Thyroid gland (tissue), 4 donors: ENCODE data around the gene WDR87. TPM values are rescaled to one million over a fixed set of nuclear protein-coding genes. Genes with fewer than 3 reads are reported as not detected.

Experiments
- DNase-seq, 2 donors: peaks; one replicate each; pipeline ENCODE4 v3.0.0-alpha.2; 2019
- H3K27ac ChIP-seq, 3 donors: fragments of 200-600 bp; sonication (generic); 1 replicate in 2 of 3; 2 replicates in 1 of 3; pipeline ENCODE4 v1.5.1; 2016 to 2019; ENCODE audit warnings: mild to moderate bottlenecking in 1 of 3, moderate library complexity in 1 of 3
- H3K27me3 ChIP-seq: fragments of 200-600 bp; sonication (generic); one replicate; pipeline ENCODE4 v1.5.1; 2019
- H3K36me3 ChIP-seq, 2 donors: fragments of 200-600 bp; sonication (generic); one replicate each; pipeline ENCODE4 v1.5.1; 2016 to 2019
- H3K4me1 ChIP-seq, 2 donors: fragments of 200-600 bp; sonication (generic); one replicate each; pipeline ENCODE4 v1.5.1; 2017 to 2019
- H3K4me3 ChIP-seq, 3 donors: fragments of 200-600 bp; sonication (generic); replicated peaks in 1 of 3; 1 replicate in 2 of 3; 2 replicates in 1 of 3; pipeline ENCODE4 v1.5.1; 2016; ENCODE audit warnings: mild to moderate bottlenecking in 1 of 3
- H3K9me3 ChIP-seq: fragments of 200-600 bp; sonication (generic); one replicate; pipeline ENCODE4 v1.5.1; 2017
- CTCF ChIP-seq, 6 experiments: fragments of 200-600 bp in 3 of 6; fragments of 450-650 bp in 3 of 6; sonication (generic) in 3 of 6; IDR thresholded peaks; one replicate each; pipeline ENCODE4 v1.5.1; 2016 to 2019; ENCODE audit warnings: antibody characterized with exemption in 6 of 6, mild to moderate bottlenecking in 2 of 6, inconsistent platforms in 1 of 6, moderate library complexity in 1 of 6
- POLR2A ChIP-seq, 2 donors: fragments of 450-650 bp; IDR thresholded peaks; one replicate each; pipeline ENCODE4 v1.6.1; 2017; ENCODE audit warnings: antibody characterized with exemption in 2 of 2, mild to moderate bottlenecking in 2 of 2, moderate library complexity in 1 of 2
- WGBS, 2 donors: methylation state at CpG; one replicate each; pipeline ENCODE4 v1.1.5; 2017; 5-methylcytosine and 5-hydroxymethylcytosine counted together
- intact Hi-C: fragments of 100-400 bp; cut with DNase I; formaldehyde crosslinking; loops from one replicate; pipeline ENCODE4 v1.15.1; 2023
- total RNA-seq, 4 donors: library from RNA; depleted of rRNA; stranded (reverse); fragments of >200 nt; gene quantifications; one replicate each; pipeline ENCODE4 v1.2.3, GENCODE V29; 2016

WDR87 gene
- total RNA-seq, 4 donors from 2014 or later: under 0.01 TPM; not detected in 3

GRCh38 chr19:37893845-37894575 is 12.4 kb downstream of the WDR87 start:
- DNase-seq: peak; percentile 52 to 56

DNA sequence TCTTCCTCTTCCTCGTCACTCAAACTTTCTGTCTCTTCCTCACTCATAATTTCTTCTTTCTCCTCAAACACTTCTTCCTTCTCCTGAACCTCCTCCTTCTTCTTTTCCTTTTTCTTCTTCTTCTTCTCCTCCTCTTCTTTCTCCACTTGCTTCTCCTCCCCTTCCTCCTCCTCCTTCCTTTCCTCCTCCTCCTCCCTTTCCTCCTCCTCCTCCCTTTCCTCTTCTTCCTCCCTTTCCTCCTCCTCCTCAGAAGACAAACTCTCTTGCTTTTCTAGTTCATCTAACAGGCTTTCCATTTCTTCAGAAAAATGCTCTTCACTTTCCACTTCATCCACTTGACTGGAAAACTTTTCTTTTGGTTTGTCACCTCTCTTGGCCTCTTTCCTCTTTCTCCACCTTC is 19.8 kb downstream of the WDR87 start:
- Histone ChIP-seq H3K4me1 (peaks cover 2 to 10% of the 10 kb centered on the region in 2 donors), H3K9me3 (no peaks in the 10 kb centered on the region), H3K27me3 (no peaks in the 10 kb centered on the region), H3K27ac (peak overlapping the region in 2 of 3 donors; percentile 3 to 37), H3K36me3 (no peaks in the 10 kb centered on the region), H3K4me3 (no peak overlapping the region)
- WGBS, 2 donors: 89 to 92% methylated on average over 1 of the region's 1 CpG
- no peak for DNase-seq
- intact Hi-C loops: no loop called here
- TF ChIP-seq CTCF (IDR thresholded peaks at IDR 0.05) (no peak), POLR2A (IDR thresholded peaks at IDR 0.05) (no peak)

More at GRCh38 chr19:37893845-37894575, 12.4 kb downstream of the WDR87 start:
- Histone ChIP-seq H3K27ac (peak overlapping the region in 1 of 3 donors; percentile 33), H3K27me3 (no peaks in the 10 kb centered on the region), H3K4me1 (peaks cover 6 to 8% of the 10 kb centered on the region in 2 donors), H3K36me3 (no peaks in the 10 kb centered on the region), H3K4me3 (no peak overlapping the region), H3K9me3 (no peaks in the 10 kb centered on the region)
- intact Hi-C loops: loop anchor here (10.0 kb wide), 2 partner anchors 321 to 431 kb away; no protein-coding TSS in a partner anchor
- WGBS, 2 donors: 73 to 74% methylated on average over 7 to 11 of the region's 11 CpGs
- TF ChIP-seq CTCF (IDR thresholded peaks at IDR 0.05) (no peak), POLR2A (IDR thresholded peaks at IDR 0.05) (no peak)

- Histone ChIP-seq H3K27ac (no peak overlapping the region), H3K4me1 (peaks cover 3 to 10% of the 10 kb centered on the region in 2 donors), H3K4me3 (no peak overlapping the region), H3K27me3 (no peaks in the 10 kb centered on the region), H3K36me3 (no peaks in the 10 kb centered on the region), H3K9me3 (no peaks in the 10 kb centered on the region)
- no peak for TF ChIP-seq POLR2A (IDR thresholded peaks at IDR 0.05)
- no peak for TF ChIP-seq CTCF (IDR thresholded peaks at IDR 0.05)
- no peak for DNase-seq
- 82 to 94% methylated on average over 1 of the region's 1 CpG for WGBS, 2 donors
- intact Hi-C loops: no loop called here
These were observed 21.0 kb downstream of the WDR87 start for GRCh38 chr19:37885392-37885791.

GRCh38 chr19:37877147-37877546 is 29.2 kb downstream of the WDR87 start:
- no peak for DNase-seq
- Histone ChIP-seq H3K4me3 (no peak overlapping the region), H3K36me3 (no peaks in the 10 kb centered on the region), H3K27ac (peak overlapping the region in 2 of 3 donors; percentile 84 to 97), H3K4me1 (peaks cover 31 to 43% of the 10 kb centered on the region in 2 donors), H3K27me3 (no peaks in the 10 kb centered on the region), H3K9me3 (no peaks in the 10 kb centered on the region)
- intact Hi-C loops: no loop called here
- 92% methylated on average over 3 of the region's 3 CpGs for WGBS, 2 donors
- TF ChIP-seq CTCF (IDR thresholded peaks at IDR 0.05) (no peak), POLR2A (IDR thresholded peaks at IDR 0.05) (no peak)

- H3K27me3 ChIP-seq: no peaks in the 10 kb centered on the region
- no peaks in the 10 kb centered on the region for H3K36me3 ChIP-seq
- DNase-seq: peak; percentile 71 to 73
- H3K4me3 ChIP-seq: no peak overlapping the region
- peak overlapping the region; percentile 84 to 97 (median 95) for H3K27ac ChIP-seq
- no peak for TF ChIP-seq CTCF (IDR thresholded peaks at IDR 0.05)
- TF ChIP-seq POLR2A (IDR thresholded peaks at IDR 0.05): no peak
- intact Hi-C loops: no loop called here
- 25 to 29% methylated on average over 2 of the region's 2 CpGs for whole genome bisulfite sequencing, 2 donors
- H3K9me3 ChIP-seq: no peaks in the 10 kb centered on the region
- peaks cover 31 to 43% of the 10 kb centered on the region in 2 donors for H3K4me1 ChIP-seq
These were observed 30.4 kb downstream of the WDR87 start for GRCh38 chr19:37876032-37876431.
